KMS-11 (cell line): ENCODE data around the gene GNAQ.

ENCODE experiments used
- H2AFZ ChIP-seq: fragments of 200-600 bp; sonication (generic); 2 replicates; pipeline ENCODE4 v1.6.1; 2016; ENCODE audit warnings: antibody characterized with exemption, mixed run types, low read depth
- H3K27ac ChIP-seq: fragments of 200-600 bp; sonication (generic); 2 replicates; pipeline ENCODE4 v1.6.1; 2016; ENCODE audit warnings: mild to moderate bottlenecking, mixed run types
- H3K27me3 ChIP-seq: fragments of 200-600 bp; sonication (generic); 2 replicates; pipeline ENCODE4 v1.6.1; 2017; ENCODE audit warnings: mild to moderate bottlenecking, low read depth, mixed run types, moderate library complexity; ENCODE audit not compliant: insufficient read depth
- H3K36me3 ChIP-seq: fragments of 200-600 bp; sonication (generic); 2 replicates; pipeline ENCODE4 v1.6.1; 2017; ENCODE audit warnings: mild to moderate bottlenecking, mixed run types; ENCODE audit not compliant: insufficient read depth
- H3K4me1 ChIP-seq: fragments of 200-600 bp; sonication (generic); 2 replicates; pipeline ENCODE4 v1.6.1; 2016; ENCODE audit warnings: mild to moderate bottlenecking, low read depth, mixed run types; ENCODE audit not compliant: poor library complexity, severe bottlenecking
- H3K4me2 ChIP-seq: fragments of 200-600 bp; sonication (generic); 2 replicates; pipeline ENCODE4 v1.7.0; 2016; ENCODE audit warnings: mild to moderate bottlenecking, mixed run types
- H3K4me3 ChIP-seq: fragments of 200-600 bp; sonication (generic); IDR thresholded peaks from 2 replicates; pipeline ENCODE4 v1.6.1; 2017; ENCODE audit warnings: low read depth, low read length, mixed read lengths; ENCODE audit not compliant: insufficient read depth
- H3K79me2 ChIP-seq: fragments of 200-600 bp; sonication (generic); 2 replicates; pipeline ENCODE4 v1.6.1; 2016; ENCODE audit warnings: low read depth, mixed run types; ENCODE audit not compliant: insufficient read depth
- H3K9ac ChIP-seq: fragments of 200-600 bp; sonication (generic); 2 replicates; pipeline ENCODE4 v1.6.1; 2016; ENCODE audit warnings: mild to moderate bottlenecking, mixed run types
- H4K20me1 ChIP-seq: fragments of 200-600 bp; sonication (generic); 2 replicates; pipeline ENCODE4 v1.6.1; 2016; ENCODE audit warnings: mild to moderate bottlenecking, mixed run types; ENCODE audit not compliant: insufficient read depth
- TF ChIP-seq, protein P1 (sequence below): fragments of 200-600 bp; sonication (generic); conservative IDR thresholded peaks from 2 replicates; pipeline ENCODE4 v1.6.1; 2017; ENCODE audit warnings: low read depth, mild to moderate bottlenecking, antibody characterized with exemption, low read length, moderate library complexity, mixed read lengths

GNAQ gene

DNA sequence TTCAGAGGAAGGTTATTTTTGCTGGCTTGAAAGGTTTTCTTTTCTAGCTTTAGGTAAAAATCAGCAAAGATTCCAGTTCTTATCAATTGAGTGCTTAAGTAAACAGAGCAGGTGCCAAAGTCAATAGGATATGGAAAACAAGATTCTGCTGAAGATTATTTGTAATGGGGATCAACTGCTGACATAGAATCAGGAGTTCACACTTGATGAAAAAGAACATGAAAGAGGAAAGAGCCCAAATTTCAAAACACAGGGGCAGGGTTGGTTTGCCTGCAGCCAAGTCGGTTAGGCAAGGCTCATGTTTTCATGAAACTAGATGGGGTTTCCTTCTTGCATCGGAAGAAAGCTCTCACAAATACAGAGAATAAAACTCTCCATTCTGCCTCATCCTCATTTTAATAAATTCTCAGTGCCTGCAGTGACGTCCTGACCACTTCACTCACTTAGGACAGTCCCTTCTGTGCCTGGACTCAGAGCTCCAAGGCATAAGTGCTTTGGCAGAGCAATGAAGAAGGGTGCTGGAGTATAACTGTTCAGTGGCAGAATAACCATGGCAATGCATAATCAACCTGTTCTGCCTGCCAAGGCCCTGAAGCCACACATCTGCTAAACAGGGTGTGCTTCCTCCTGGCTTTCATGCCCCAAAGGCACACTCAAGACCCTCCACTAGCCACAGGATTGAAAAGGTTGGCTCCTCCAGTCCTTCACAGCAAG is 179.6 kb downstream of the GNAQ start:
- no peaks in the 10 kb centered on the region for H3K4me1 ChIP-seq
- no peaks in the 10 kb centered on the region for H3K79me2 ChIP-seq
- H2AFZ ChIP-seq = no peak overlapping the region
- TF ChIP-seq, protein P1, sequence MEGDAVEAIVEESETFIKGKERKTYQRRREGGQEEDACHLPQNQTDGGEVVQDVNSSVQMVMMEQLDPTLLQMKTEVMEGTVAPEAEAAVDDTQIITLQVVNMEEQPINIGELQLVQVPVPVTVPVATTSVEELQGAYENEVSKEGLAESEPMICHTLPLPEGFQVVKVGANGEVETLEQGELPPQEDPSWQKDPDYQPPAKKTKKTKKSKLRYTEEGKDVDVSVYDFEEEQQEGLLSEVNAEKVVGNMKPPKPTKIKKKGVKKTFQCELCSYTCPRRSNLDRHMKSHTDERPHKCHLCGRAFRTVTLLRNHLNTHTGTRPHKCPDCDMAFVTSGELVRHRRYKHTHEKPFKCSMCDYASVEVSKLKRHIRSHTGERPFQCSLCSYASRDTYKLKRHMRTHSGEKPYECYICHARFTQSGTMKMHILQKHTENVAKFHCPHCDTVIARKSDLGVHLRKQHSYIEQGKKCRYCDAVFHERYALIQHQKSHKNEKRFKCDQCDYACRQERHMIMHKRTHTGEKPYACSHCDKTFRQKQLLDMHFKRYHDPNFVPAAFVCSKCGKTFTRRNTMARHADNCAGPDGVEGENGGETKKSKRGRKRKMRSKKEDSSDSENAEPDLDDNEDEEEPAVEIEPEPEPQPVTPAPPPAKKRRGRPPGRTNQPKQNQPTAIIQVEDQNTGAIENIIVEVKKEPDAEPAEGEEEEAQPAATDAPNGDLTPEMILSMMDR = no peak
- no peaks in the 10 kb centered on the region for H3K36me3 ChIP-seq
- H3K4me2 ChIP-seq = no peak overlapping the region
- H3K27me3 ChIP-seq = no peaks in the 10 kb centered on the region
- H3K4me3 ChIP-seq = no peak overlapping the region
- H3K27ac ChIP-seq = no peak overlapping the region
- H4K20me1 ChIP-seq = no peaks in the 10 kb centered on the region
- no peak overlapping the region for H3K9ac ChIP-seq

DNA sequence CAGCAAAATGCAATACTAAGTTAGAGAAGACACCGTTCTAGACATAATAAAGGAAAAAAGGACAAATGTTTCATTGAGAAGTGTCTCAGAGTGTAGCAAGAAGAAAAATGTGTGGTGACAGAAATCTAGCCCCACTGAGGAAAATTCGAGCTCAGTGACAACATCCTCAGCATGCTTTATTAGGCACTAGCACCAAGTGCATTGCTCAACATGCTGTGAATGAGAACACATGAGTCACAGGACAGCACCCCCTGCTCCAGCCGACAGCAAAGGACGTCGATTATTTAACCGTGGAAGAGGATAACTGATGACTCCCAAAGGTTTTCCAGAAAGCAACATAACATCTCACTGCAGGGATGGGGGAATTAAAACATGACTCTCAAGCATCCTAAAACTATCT is 182.7 kb downstream of the GNAQ start:
- TF ChIP-seq, protein P1 = no peak
- H3K27ac ChIP-seq = no peak overlapping the region
- no peaks in the 10 kb centered on the region for H4K20me1 ChIP-seq
- H3K4me3 ChIP-seq = no peak overlapping the region
- no peaks in the 10 kb centered on the region for H3K4me1 ChIP-seq
- no peak overlapping the region for H3K9ac ChIP-seq
- H3K4me2 ChIP-seq = no peak overlapping the region
- no peak overlapping the region for H2AFZ ChIP-seq
- H3K36me3 ChIP-seq = no peaks in the 10 kb centered on the region
- no peaks in the 10 kb centered on the region for H3K27me3 ChIP-seq
- H3K79me2 ChIP-seq = no peaks in the 10 kb centered on the region

DNA sequence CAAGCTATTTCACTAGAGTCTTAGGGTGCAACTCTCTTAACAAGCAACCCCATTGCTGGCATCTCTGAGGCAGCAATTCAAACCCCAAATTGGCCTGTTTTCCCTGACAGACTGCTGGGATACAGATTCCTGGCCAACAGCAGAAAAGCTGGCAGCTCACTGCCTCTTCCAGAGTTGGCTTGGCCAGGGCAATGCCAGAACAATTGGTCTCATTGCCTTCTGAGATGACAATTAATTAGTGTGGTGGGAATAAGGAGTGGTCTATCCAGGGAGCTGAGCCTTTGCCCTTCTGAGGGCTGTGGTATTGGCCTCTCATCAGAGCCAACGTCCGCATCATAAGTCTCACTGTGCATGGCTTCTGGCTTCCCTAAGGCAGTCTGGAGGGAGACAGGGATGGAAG is 183.2 kb downstream of the GNAQ start:
- no peak overlapping the region for H3K27ac ChIP-seq
- no peak overlapping the region for H3K9ac ChIP-seq
- H2AFZ ChIP-seq = no peak overlapping the region
- no peaks in the 10 kb centered on the region for H3K79me2 ChIP-seq
- no peaks in the 10 kb centered on the region for H3K36me3 ChIP-seq
- H3K4me1 ChIP-seq = no peaks in the 10 kb centered on the region
- H3K4me2 ChIP-seq = no peak overlapping the region
- no peaks in the 10 kb centered on the region for H3K27me3 ChIP-seq
- H3K4me3 ChIP-seq = no peak overlapping the region
- H4K20me1 ChIP-seq = no peaks in the 10 kb centered on the region
- TF ChIP-seq, protein P1 = no peak

DNA sequence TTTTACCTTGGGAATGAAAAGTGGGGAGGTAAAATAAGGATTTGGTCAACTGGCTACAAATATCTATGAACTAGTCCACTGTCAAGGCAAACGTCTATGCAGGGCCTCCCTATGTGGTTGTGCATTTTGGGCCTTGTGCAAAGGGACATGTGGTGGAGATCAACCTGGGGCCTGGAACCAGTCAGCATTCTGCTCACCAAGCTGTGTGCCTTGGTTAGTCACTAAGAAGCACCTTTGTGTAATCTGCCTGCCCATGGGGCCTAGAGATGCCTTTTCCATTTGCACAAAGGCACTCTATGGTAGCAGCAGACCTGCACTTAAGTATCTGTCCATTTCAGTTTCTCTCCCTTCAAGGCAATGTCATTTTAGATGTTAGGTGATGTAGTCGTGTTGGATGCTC is 184.0 kb downstream of the GNAQ start:
- Histone ChIP-seq H3K9ac (no peak overlapping the region), H3K27me3 (no peaks in the 10 kb centered on the region), H2AFZ (no peak overlapping the region), H3K79me2 (no peaks in the 10 kb centered on the region), H3K4me3 (no peak overlapping the region), H4K20me1 (no peaks in the 10 kb centered on the region), H3K36me3 (no peaks in the 10 kb centered on the region), H3K27ac (no peak overlapping the region), H3K4me2 (no peak overlapping the region), H3K4me1 (no peaks in the 10 kb centered on the region)
- TF ChIP-seq, protein P1 = no peak
